ENCODE results near the gene TNRC6A. TPM values are rescaled to one million over a fixed set of nuclear protein-coding genes. Genes with fewer than 3 reads are reported as not detected.

TNRC6A gene
- total and polyA plus RNA-seq, 9 of the 15 experiments (the other 6 are each of a cell fraction or from before 2014, with no cell fraction given): 3.4 to 32.1 (median 26.6) TPM

- TF ChIP-seq, protein P1, sequence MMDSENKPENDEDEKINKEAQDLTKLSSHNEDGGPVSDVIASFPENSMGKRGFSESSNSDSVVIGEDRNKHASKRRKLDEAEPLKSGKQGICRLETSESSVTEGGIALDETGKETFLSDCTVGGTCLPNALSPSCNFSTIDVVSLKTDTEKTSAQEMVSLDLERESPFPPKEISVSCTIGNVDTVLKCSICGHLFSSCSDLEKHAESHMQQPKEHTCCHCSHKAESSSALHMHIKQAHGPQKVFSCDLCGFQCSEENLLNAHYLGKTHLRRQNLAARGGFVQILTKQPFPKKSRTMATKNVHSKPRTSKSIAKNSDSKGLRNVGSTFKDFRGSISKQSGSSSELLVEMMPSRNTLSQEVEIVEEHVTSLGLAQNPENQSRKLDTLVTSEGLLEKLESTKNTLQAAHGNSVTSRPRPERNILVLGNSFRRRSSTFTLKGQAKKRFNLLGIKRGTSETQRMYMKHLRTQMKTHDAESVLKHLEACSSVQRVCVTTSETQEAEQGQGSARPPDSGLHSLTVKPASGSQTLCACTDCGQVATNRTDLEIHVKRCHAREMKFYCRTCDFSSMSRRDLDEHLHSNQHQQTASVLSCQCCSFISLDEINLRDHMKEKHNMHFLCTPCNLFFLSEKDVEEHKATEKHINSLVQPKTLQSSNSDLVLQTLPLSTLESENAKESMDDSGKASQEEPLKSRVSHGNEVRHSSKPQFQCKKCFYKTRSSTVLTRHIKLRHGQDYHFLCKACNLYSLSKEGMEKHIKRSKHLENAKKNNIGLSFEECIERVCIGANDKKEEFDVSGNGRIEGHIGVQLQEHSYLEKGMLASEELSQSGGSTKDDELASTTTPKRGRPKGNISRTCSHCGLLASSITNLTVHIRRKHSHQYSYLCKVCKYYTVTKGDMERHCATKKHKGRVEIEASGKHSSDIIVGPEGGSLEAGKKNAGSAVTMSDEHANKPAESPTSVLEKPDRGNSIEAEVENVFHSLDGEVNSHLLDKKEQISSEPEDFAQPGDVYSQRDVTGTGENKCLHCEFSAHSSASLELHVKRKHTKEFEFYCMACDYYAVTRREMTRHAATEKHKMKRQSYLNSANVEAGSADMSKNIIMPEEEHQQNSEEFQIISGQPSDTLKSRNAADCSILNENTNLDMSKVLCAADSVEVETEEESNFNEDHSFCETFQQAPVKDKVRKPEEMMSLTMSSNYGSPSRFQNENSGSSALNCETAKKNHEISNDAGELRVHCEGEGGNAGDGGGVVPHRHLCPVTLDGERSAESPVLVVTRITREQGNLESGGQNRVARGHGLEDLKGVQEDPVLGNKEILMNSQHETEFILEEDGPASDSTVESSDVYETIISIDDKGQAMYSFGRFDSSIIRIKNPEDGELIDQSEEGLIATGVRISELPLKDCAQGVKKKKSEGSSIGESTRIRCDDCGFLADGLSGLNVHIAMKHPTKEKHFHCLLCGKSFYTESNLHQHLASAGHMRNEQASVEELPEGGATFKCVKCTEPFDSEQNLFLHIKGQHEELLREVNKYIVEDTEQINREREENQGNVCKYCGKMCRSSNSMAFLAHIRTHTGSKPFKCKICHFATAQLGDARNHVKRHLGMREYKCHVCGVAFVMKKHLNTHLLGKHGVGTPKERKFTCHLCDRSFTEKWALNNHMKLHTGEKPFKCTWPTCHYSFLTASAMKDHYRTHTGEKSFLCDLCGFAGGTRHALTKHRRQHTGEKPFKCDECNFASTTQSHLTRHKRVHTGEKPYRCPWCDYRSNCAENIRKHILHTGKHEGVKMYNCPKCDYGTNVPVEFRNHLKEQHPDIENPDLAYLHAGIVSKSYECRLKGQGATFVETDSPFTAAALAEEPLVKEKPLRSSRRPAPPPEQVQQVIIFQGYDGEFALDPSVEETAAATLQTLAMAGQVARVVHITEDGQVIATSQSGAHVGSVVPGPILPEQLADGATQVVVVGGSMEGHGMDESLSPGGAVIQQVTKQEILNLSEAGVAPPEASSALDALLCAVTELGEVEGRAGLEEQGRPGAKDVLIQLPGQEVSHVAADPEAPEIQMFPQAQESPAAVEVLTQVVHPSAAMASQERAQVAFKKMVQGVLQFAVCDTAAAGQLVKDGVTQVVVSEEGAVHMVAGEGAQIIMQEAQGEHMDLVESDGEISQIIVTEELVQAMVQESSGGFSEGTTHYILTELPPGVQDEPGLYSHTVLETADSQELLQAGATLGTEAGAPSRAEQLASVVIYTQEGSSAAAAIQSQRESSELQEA (IDR thresholded peaks at IDR 0.05; ENCODE audit: low read depth): no peak
- no peak for TF ChIP-seq ZNF57 (CRISPR knock-in tag; IDR thresholded peaks at IDR 0.05)
- TF ChIP-seq, protein P2, sequence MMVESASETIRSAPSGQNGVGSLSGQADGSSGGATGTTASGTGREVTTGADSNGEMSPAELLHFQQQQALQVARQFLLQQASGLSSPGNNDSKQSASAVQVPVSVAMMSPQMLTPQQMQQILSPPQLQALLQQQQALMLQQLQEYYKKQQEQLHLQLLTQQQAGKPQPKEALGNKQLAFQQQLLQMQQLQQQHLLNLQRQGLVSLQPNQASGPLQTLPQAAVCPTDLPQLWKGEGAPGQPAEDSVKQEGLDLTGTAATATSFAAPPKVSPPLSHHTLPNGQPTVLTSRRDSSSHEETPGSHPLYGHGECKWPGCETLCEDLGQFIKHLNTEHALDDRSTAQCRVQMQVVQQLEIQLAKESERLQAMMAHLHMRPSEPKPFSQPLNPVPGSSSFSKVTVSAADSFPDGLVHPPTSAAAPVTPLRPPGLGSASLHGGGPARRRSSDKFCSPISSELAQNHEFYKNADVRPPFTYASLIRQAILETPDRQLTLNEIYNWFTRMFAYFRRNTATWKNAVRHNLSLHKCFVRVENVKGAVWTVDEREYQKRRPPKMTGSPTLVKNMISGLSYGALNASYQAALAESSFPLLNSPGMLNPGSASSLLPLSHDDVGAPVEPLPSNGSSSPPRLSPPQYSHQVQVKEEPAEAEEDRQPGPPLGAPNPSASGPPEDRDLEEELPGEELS (CRISPR knock-in tag; IDR thresholded peaks at IDR 0.05; ENCODE audit: borderline replicate concordance): no peak
- TF ChIP-seq, protein P3, sequence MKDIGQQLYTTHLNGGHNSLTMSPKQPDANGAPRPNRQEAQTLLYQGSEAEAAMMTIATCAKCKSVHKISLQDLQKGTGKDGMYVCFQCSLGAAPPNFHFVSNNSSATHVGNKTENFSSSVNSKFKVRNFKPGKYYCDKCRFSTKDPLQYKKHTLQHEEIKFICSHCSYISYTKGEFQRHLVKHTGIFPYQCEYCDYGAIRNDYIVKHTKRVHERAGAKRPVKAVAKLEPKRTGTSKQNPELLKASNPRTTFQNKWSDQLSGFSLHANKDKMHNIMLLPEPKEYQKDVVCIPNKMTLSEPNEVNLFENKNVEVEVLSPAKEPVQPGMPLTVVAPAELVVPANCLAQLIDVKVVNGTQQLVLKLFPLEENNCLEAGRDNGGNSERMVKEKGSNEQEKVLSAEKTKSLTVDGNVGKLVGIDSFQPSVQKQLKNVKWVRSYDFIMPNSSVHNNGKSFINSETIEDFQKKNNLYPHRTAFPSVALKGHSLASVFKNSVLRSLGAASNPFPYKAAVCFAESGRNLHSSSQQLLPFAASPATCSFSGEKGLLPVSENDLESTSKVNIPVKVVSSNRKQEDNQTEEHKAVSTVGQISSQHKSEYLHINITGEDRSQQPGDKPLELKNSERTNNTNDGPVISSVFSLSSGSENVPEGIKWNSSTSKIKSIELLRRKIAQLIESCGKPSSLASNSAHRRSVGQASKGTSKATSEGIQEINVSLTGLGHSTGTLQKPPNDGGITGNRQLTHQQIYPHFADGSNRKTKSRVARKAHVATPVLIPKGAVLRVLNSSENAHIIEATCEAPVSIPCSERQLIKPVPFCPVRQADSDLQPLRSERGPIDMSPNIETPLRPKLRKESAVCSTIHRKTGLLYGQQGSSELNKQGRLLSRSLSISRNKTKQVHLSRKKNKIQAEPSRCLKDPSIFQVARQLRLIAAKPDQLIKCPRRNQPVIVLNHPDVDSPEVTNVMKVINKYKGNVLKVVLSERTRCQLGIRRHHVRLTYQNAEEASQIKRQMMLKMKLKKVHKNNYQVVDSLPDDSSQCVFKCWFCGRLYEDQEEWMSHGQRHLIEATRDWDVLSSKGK (CRISPR knock-in tag; IDR thresholded peaks at IDR 0.05): no peak
- TF ChIP-seq E4F1 (CRISPR knock-in tag; IDR thresholded peaks at IDR 0.05; ENCODE audit: borderline replicate concordance): no peak
- TF ChIP-seq PRMT5 (CRISPR knock-in tag; IDR thresholded peaks at IDR 0.05): no peak
- no peak for TF ChIP-seq HDAC1 (IDR thresholded peaks at IDR 0.05)
- TF ChIP-seq BCOR (IDR thresholded peaks at IDR 0.05): no peak
These were observed 41.8 kb downstream of the TNRC6A start (continued) for GRCh38 chr16:24771132-24771778.
